Measurements from ENCODE around the gene NOP16. TPM values are rescaled to one million over a fixed set of nuclear protein-coding genes. Genes with fewer than 3 reads are reported as not detected.

Gene NOP16
- total RNA-seq, 1 experiment from 2014 or later: 103 TPM

DNA sequence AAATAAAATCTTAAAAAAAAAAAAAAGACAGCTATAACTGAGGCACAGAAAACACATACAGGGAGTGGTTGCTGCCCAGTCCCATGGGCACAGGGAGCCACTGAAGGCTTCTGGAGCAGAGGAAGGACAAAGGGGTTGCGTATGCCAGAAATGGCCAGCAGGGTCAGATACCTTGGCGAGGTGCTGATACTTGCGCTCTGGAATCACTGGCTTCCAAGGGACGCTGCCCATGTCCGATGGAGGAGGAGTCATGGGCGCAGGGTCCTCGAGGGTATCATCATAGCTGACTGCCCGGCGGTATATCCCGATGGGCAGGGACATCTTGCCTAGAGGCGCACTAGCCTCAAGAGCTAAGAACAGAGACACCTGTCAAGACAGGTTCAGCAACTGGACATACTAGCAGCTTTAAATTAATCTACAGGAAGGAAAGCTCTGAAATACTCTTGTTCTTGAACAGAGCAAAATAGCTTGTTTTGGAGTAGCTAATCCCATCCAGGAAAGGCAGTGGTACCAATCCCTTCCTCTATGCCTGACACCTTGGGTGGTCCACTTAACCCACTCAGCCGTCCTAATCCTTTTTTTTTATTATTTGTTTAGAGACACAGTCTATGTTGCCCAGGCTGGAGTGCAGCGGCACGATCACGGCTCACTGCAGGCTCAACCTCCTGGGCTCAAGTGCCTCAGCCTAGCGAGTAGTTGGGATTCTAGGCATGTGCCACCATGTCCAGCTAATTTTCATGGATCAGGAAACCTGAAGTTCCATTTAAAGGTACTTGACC, 32.8 kb downstream of the NOP16 start:
- no peak for DNase-seq
- Histone ChIP-seq H3K9me2 (replicated peaks; ENCODE audit: low read length) (no peaks in the 10 kb centered on the region), H3K36me3 (ENCODE audit: low read depth, low read length) (peaks cover 42% of the 10 kb centered on the region), H3K4me3 (ENCODE audit: low read length) (no peak overlapping the region), H3K4me2 (ENCODE audit: low read length) (no peak overlapping the region), H3K9ac (ENCODE audit: low read length) (no peak overlapping the region), H4K20me1 (ENCODE audit: low read length) (0 out of 2 replicates have a peak, but pooled peaks cover 4% of the 10 kb centered on the region), H2AFZ (ENCODE audit: low read length) (no peak overlapping the region), H3K9me3 (ENCODE audit: low read length) (no peaks in the 10 kb centered on the region), H3K27me3 (ENCODE audit: low read length) (no peaks in the 10 kb centered on the region), H3F3A (ENCODE audit: low read length, unreplicated experiment) (no peaks in the 10 kb centered on the region), H3K27ac (ENCODE audit: low read length) (no peak overlapping the region), H3K79me2 (ENCODE audit: low read length) (peaks cover 66% of the 10 kb centered on the region), H3K4me1 (ENCODE audit: insufficient read depth, low read length) (0 out of 2 replicates have a peak, but pooled peaks cover 5% of the 10 kb centered on the region)
- no peak for TF ChIP-seq EZH2phosphoT487 (IDR thresholded peaks at IDR 0.05; ENCODE audit: borderline replicate concordance, low read length)
- TF ChIP-seq EZH2 (IDR thresholded peaks at IDR 0.05; ENCODE audit: low read length, unreplicated experiment): no peak
- no peak for TF ChIP-seq CTCF (conservative IDR thresholded peaks at IDR 0.05; ENCODE audit: low read depth, low read length)
- intact Hi-C loops (cut with micrococcal nuclease): no loop called here
- ATAC-seq: no peak
- ChIA-PET CTCF (no interaction called here), POLR2A (ENCODE audit: unreplicated experiment) (no interaction called here)
- BruUV-seq (replicated peaks): no TSS peak

GRCh38 chr5:176353533-176353932, 34.9 kb downstream of the NOP16 start:
- POLR2A ChIA-PET (ENCODE audit: unreplicated experiment): no interaction called here
- H4K20me1 ChIP-seq (ENCODE audit: low read length): no peaks in the 10 kb centered on the region
- no peak overlapping the region for H3K27ac ChIP-seq (ENCODE audit: low read length)
- no peak overlapping the region for H3K4me3 ChIP-seq (ENCODE audit: low read length)
- no peak overlapping the region for H3K4me2 ChIP-seq (ENCODE audit: low read length)
- BruUV-seq (replicated peaks): no TSS peak
- intact Hi-C loops (cut with micrococcal nuclease): no loop called here
- DNase-seq (no peak), ATAC-seq (no peak)
- peaks cover 53% of the 10 kb centered on the region for H3K36me3 ChIP-seq (ENCODE audit: low read depth, low read length)
- no peaks in the 10 kb centered on the region for H3K9me2 ChIP-seq (replicated peaks; ENCODE audit: low read length)
- CTCF ChIA-PET: no interaction called here
- H3K9me3 ChIP-seq (ENCODE audit: low read length): no peaks in the 10 kb centered on the region
- no peak overlapping the region for H3K9ac ChIP-seq (ENCODE audit: low read length)
- no peaks in the 10 kb centered on the region for H3K27me3 ChIP-seq (ENCODE audit: low read length)
- H2AFZ ChIP-seq (ENCODE audit: low read length): no peak overlapping the region
- H3F3A ChIP-seq (ENCODE audit: low read length, unreplicated experiment): no peaks in the 10 kb centered on the region
- no peak for TF ChIP-seq CTCF (conservative IDR thresholded peaks at IDR 0.05; ENCODE audit: low read depth, low read length)
- TF ChIP-seq EZH2phosphoT487 (IDR thresholded peaks at IDR 0.05; ENCODE audit: borderline replicate concordance, low read length): no peak
- no peak for TF ChIP-seq EZH2 (IDR thresholded peaks at IDR 0.05; ENCODE audit: low read length, unreplicated experiment)
- no peaks in the 10 kb centered on the region for H3K4me1 ChIP-seq (ENCODE audit: insufficient read depth, low read length)
- H3K79me2 ChIP-seq (ENCODE audit: low read length): peaks cover 50% of the 10 kb centered on the region

All from PC-3 (cell line).